ENCODE data around the gene SLC6A3. TPM values are rescaled to one million over a fixed set of nuclear protein-coding genes. Genes with fewer than 3 reads are reported as not detected.

Gene SLC6A3
- total RNA-seq, 2 experiments from 2014 or later, result not detected

- no TSS peak for BruUV-seq (replicated peaks)
- no peaks in the 10 kb centered on the region for H4K20me1 ChIP-seq (ENCODE audit: insufficient read depth, low read length)
- H3K79me2 ChIP-seq (ENCODE audit: insufficient read depth, low read depth, low read length), result no peaks in the 10 kb centered on the region
- no peak for DNase-seq (ENCODE audit: low spot score)
- no peak overlapping the region for H2AFZ ChIP-seq (ENCODE audit: low read length)
- no peak overlapping the region for H3K4me3 ChIP-seq (ENCODE audit: low read depth, low read length, poor library complexity, severe bottlenecking)
- no peak overlapping the region for H3K4me2 ChIP-seq (ENCODE audit: low read length)
- H3K9me3 ChIP-seq (ENCODE audit: low read length), result no peaks in the 10 kb centered on the region
- intact Hi-C loops (cut with micrococcal nuclease; ENCODE audit: unreplicated experiment), result no loop called here
- H3K36me3 ChIP-seq (ENCODE audit: insufficient read depth, low read length), result no peaks in the 10 kb centered on the region
- H3K27ac ChIP-seq (ENCODE audit: low read depth, low read length, poor library complexity, severe bottlenecking), result no peak overlapping the region
- ChIA-PET CTCF (ENCODE audit: unreplicated experiment) (no interaction called here), POLR2A (no interaction called here)
- H3K9me2 ChIP-seq (ENCODE audit: insufficient read depth, low read length), result no peaks in the 10 kb centered on the region
- H3K4me1 ChIP-seq (ENCODE audit: insufficient read depth, low read length, poor library complexity, severe bottlenecking), result no peaks in the 10 kb centered on the region
- no peak for TF ChIP-seq EZH2phosphoT487 (IDR thresholded peaks at IDR 0.05; ENCODE audit: borderline replicate concordance, low read depth, low read length)
- no peak for TF ChIP-seq CTCF (conservative IDR thresholded peaks at IDR 0.05; ENCODE audit: low read length)
These were observed 40.1 kb downstream of the SLC6A3 start for GRCh38 chr5:1405121-1405520.

- H3K9me3 ChIP-seq (ENCODE audit: low read length), result no peaks in the 10 kb centered on the region
- H3K27ac ChIP-seq (ENCODE audit: low read depth, low read length, poor library complexity, severe bottlenecking), result no peak overlapping the region
- CTCF ChIA-PET (ENCODE audit: unreplicated experiment), result no interaction called here
- H4K20me1 ChIP-seq (ENCODE audit: insufficient read depth, low read length), result no peaks in the 10 kb centered on the region
- POLR2A ChIA-PET, result no interaction called here
- intact Hi-C loops (cut with micrococcal nuclease; ENCODE audit: unreplicated experiment), result no loop called here
- no peak overlapping the region for H2AFZ ChIP-seq (ENCODE audit: low read length)
- H3K4me2 ChIP-seq (ENCODE audit: low read length), result no peak overlapping the region
- no peaks in the 10 kb centered on the region for H3K4me1 ChIP-seq (ENCODE audit: insufficient read depth, low read length, poor library complexity, severe bottlenecking)
- no peak for TF ChIP-seq CTCF (conservative IDR thresholded peaks at IDR 0.05; ENCODE audit: low read length)
- TF ChIP-seq EZH2phosphoT487 (IDR thresholded peaks at IDR 0.05; ENCODE audit: borderline replicate concordance, low read depth, low read length), result no peak
- no TSS peak for BruUV-seq (replicated peaks)
- no peaks in the 10 kb centered on the region for H3K9me2 ChIP-seq (ENCODE audit: insufficient read depth, low read length)
- H3K4me3 ChIP-seq (ENCODE audit: low read depth, low read length, poor library complexity, severe bottlenecking), result no peak overlapping the region
- no peak for DNase-seq (ENCODE audit: low spot score)
- no peaks in the 10 kb centered on the region for H3K79me2 ChIP-seq (ENCODE audit: insufficient read depth, low read depth, low read length)
- no peaks in the 10 kb centered on the region for H3K36me3 ChIP-seq (ENCODE audit: insufficient read depth, low read length)
These were observed 41.2 kb downstream of the SLC6A3 start for GRCh38 chr5:1404062-1404461.

DNA sequence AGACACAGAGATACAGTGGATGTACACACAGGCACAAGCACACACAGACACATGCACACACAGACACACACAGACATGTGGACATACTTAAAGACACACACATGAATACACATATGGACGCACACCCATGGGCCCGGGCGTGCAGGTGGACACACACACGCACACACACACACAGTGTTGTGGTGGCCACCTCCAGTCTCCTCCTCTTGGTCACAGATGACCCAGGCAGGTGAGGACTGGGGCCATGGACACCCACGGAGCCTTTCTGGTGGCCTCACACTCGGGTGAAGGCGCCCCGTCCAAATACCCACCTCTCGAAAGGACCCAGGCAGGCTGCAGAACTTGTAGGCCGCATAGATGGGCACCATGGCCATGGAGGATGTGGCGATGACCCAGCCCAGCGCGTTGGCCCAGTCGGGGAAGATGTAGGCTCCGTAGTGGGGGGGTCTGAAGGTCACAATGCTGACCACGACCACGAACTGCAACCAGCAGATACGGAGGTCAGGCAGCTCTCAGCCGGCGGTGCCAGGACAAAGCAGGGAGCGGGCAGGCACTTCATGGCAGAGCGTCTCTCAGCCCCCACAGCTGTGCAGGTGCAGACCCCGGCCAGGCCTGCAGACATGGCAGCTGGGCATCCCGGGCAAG, 42.5 kb downstream of the SLC6A3 start:
- H4K20me1 ChIP-seq (ENCODE audit: insufficient read depth, low read length), result no peaks in the 10 kb centered on the region
- POLR2A ChIA-PET, result no interaction called here
- DNase-seq (ENCODE audit: low spot score), result no peak
- no peak overlapping the region for H3K4me2 ChIP-seq (ENCODE audit: low read length)
- H3K27ac ChIP-seq (ENCODE audit: low read depth, low read length, poor library complexity, severe bottlenecking), result no peak overlapping the region
- CTCF ChIA-PET (ENCODE audit: unreplicated experiment), result no interaction called here
- H3K9me2 ChIP-seq (ENCODE audit: insufficient read depth, low read length), result no peaks in the 10 kb centered on the region
- H3K4me1 ChIP-seq (ENCODE audit: insufficient read depth, low read length, poor library complexity, severe bottlenecking), result no peaks in the 10 kb centered on the region
- no peaks in the 10 kb centered on the region for H3K36me3 ChIP-seq (ENCODE audit: insufficient read depth, low read length)
- intact Hi-C loops (cut with micrococcal nuclease; ENCODE audit: unreplicated experiment), result no loop called here
- H2AFZ ChIP-seq (ENCODE audit: low read length), result no peak overlapping the region
- no peak overlapping the region for H3K4me3 ChIP-seq (ENCODE audit: low read depth, low read length, poor library complexity, severe bottlenecking)
- no peaks in the 10 kb centered on the region for H3K79me2 ChIP-seq (ENCODE audit: insufficient read depth, low read depth, low read length)
- no TSS peak for BruUV-seq (replicated peaks)
- H3K9me3 ChIP-seq (ENCODE audit: low read length), result no peaks in the 10 kb centered on the region
- no peak for TF ChIP-seq CTCF (conservative IDR thresholded peaks at IDR 0.05; ENCODE audit: low read length)
- TF ChIP-seq EZH2phosphoT487 (IDR thresholded peaks at IDR 0.05; ENCODE audit: borderline replicate concordance, low read depth, low read length), result no peak

All from OCI-LY7 (cell line).